Activated CD4-positive, CD25-positive, alpha-beta regulatory T cell (primary cell): ENCODE results near the gene CPT1B.

ENCODE experiments used
- DNase-seq, 4 experiments: peaks; one replicate each; lab custom pipeline; 2025; lab: John Stamatoyannopoulos, UW

CPT1B gene

DNA sequence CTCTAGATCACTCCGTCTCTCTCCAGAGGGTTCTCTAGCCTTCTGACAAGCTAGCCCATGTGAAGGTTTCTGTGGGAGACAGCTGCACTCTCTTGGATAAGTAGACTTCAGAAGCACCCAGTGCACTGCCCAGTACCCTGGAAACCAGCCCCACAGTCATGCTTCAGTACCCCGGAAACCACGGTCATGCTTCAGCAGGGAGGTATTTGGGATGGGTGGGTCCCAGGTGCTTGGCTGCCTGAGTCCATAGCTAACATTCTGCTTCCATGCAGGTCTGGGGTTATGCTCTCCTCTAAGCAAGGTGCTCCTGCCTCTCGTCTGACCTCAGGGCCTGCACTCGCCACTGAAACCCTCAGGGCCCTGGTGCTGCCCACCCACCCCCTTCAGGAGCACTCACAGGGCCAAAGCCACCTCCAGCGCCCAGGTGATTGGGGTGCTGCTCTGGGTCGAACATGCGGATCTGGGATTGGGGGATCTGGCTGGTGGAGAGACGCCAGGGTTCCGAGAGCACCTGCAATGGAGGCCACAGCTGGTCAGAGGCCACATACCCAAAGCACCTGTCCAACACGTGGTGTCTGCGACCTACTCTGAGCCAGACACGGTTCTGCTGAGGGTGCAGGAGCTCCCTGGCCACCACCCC, 8.2 kb downstream of the CPT1B start:
- DNase-seq = no peak

DNA sequence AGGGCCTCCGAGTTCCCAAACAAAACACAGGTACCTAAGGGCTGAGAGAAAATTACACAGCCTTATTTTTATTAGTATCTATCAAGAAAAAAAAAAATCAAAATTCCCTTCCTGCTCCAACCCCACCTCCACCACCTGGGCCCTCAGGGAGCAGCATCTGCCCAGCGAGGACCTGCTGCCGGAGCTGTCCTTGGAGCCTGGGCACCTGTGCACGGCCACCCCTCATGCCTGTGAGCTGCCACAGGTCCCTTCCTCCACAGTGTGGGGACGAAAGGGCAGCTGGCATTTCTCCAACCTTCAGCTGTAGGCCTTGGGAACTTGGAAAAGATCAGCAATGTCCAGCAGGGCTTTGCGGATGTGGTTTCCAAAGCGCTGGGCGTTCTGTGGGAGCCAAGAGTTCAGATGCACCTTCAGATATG, 9.2 kb downstream of the CPT1B start:
- DNase-seq = no peak

- DNase-seq = no peak
Observed at GRCh38 chr22:50568626-50569025, 9.6 kb downstream of the CPT1B start.

DNA sequence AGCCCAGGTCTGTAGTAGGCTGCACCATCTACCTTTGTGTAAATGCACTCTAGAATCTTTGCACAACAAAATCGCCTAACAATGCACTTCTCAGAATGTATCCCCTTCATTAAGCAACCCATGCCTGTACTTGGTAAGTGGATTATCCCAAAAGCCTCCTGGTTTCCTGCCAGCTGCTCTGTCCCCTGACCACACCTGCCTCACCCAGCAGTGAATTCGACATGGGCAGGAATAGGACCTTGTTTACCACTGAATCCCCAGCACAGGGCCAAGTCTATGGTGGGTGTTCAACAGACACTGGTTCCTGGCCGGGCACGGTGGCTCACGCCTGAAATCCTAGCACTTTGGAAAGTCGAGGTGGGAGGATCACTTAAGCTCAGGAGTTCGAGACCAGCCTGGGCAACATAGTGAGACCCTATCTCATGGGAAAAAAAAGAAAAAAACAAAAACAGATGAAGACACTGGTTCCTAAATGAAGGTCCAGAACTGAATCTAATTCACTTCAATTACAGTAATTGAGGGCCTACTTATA, 10.4 kb downstream of the CPT1B start:
- no peak for DNase-seq

DNA sequence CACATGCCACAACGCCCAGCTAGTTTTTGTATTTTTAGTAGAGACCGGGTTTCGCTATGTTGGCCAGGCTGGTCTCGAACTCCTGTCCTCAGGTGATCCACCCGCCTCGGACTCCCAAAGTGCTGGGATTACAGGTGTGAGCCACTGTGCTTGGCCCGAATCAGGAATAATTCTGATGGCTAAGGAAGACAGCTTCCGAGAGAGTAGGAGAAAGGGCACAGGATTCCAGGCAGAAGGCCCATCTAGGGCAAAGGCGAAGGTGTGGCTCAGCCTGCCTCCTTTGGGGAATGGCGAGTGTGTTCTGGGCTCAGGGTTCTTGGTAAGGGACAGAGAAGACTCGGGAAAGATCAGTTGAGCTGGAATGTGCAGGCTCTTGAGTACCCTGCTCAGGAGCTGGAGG, 13.9 kb downstream of the CPT1B start:
- DNase-seq = no peak

- no peak for DNase-seq
Observed at GRCh38 chr22:50563413-50564160, 14.6 kb downstream of the CPT1B start.

- peak; percentile 94 to 97 (median 95) for DNase-seq
Observed at GRCh38 chr22:50562523-50563412, 15.5 kb downstream of the CPT1B start, which contains the start of gene SYCE3. SYCE3 (minus strand) TSS chr22:50562919; CDS start chr22:50556405, 6,514 bp downstream.

DNA sequence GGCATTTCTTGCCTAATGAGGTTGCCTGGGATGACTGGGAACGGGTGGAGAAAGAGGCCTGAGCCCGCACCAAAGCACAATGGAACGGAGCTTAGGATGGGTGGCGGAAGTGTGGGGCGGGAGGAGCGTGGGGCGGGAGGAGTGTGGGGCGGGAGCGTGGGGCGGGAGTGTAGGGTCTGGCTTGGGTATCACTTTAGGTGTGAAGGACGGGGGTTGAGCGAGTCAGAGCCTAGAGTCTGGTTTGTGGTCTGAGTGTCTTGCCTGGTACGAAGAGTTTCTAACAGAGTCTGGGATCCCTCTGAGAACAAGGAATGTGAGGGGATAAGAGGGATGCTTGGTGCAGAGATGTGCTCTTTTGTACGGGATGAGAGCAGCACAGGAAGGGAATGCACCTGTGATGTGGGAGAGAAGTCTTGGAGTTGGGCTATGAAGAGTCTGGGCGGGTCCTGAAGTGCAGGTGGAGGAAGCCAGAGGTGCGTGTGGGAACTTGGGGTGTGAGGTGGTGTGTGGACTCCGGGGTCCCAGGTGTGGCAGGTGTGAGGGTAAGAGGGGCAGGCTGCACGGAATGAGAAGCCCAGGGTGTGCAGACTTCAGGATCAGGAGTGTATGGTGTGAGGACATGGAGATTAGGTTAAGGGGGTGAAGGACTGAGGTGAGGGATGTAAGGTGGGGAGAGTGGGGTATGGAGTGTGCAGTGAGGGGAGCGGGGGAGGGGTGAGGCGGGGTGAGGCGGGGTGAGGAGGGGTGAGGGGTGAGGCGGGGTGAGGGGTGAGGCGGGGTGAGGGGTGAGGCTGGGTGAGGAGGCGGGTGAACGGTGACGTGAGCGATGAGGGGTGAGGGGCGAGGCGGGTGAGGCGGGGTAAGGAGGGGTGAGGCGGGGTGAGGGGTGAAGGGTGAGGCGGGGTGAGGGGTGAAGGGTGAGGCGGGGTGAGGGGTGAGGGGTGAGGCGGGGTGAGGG, 16.5 kb downstream of the CPT1B start:
- DNase-seq = no peak

DNA sequence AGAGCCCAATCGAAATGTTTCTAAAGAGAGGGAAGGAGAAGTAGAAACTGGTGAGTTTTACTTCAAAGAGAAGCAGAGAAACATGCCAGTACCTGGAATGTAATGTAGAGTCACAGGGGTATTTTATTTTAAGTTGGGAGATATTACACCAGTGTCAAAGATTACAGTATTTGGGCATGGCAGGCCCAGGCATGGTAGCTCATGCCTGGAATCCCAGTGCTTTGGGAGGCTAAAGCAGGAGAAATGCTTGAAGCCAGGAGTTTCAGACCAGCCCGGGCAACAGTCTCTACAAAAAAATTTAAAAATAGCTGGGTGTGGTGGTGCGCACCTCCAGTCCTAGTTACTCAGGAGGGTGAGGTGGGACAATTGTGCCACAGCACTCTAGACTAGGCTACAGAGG, 18.2 kb downstream of the CPT1B start:
- no peak for DNase-seq

DNA sequence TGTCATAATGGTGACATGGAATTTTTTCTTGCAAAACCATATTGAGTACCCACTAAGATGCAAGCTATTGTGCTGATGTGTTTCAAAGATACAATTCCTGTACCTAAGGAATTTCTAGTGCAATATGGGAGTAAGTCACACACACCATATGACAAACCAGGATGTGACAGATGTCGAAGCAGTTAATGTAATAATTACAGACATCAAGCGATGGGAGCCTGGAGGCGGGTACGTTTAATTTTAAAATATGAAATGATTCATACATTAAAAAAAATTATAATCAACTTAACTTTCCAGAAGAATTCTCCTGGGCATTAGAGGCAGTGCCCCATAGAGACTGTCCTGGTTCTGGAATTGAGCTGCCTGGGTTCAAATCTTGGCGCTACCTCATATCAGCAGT, 21.5 kb downstream of the CPT1B start:
- DNase-seq = no peak

GRCh38 chr22:50553310-50553709, 24.9 kb downstream of the CPT1B start:
- no peak for DNase-seq

DNA sequence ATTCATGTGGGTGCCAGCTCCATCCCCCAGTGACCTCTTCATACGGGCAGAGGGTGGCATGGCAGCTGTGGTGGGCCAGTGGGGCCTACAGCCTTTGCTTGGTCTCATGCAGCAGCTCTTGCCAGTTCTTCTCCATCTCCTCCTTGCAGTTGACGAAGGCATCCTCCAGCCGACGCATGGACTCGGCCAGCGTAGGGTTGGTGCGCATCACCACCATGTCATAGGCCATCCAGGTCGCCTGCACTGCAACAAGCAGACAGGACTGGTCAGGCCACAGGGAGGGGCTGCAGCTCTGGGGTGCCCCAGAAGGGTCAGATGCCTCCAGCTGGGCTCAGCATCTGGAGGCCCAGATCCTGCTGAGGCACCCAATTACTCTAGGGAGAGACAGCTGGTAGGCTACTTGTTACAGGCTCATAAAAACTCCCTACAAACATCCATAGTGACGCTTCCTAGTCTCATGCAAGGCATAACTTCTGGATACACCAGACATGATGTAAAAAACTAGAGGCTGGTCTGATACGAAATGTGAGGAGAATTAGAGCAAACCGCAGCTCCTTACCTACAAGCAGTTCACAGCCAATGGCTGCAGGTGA, 27.0 kb downstream of the CPT1B start:
- no peak for DNase-seq

DNA sequence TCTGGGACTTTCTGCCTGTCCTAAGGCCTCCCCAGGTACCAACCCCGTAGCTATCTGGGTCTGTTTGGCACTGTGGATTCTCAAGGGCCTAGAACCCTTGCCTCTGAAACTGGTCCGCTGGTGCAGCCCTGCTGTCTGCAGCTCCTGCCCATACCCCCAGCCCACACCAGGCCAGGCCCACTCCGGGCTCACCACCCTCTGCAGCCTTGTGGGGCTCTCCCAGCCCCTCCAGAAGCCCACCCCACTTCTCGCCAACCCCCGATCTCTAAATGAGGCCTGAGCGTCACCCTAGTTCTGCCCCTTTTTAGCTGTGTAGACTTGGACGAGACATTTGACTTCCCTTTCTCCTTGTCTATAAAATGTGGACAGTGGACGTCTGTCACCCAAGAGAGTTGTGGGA, 27.8 kb downstream of the CPT1B start:
- no peak for DNase-seq

DNA sequence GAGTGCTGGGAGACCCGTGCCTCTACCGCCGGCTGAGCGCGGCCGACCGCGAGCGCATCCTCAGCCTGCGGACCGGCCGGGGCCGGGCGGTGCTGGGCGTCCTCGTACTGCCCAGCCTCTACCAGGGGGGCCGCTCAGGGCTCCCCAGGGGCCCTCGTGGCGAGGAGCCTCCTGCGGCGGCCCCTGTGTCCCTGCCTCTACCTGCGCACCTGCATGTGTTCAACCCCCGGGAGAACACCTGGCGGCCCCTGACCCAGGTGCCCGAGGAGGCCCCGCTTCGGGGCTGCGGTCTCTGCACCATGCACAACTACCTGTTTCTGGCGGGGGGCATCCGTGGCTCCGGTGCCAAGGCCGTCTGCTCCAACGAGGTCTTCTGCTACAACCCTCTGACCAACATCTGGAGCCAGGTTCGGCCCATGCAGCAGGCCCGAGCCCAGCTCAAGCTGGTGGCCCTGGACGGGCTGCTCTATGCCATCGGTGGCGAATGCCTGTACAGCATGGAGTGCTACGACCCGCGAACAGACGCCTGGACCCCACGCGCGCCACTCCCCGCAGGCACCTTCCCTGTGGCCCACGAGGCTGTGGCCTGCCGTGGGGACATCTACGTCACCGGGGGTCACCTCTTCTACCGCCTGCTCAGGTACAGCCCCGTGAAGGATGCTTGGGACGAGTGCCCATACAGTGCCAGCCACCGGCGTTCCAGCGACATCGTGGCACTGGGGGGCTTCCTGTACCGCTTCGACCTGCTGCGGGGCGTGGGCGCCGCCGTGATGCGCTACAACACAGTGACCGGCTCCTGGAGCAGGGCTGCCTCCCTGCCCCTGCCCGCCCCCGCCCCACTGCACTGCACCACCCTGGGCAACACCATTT, 29.1 kb downstream of the CPT1B start:
- no peak for DNase-seq

GRCh38 chr22:50548040-50548920, 29.9 kb downstream of the CPT1B start:
- DNase-seq = peak in 2 of 4 experiments; percentile 56 to 62

DNA sequence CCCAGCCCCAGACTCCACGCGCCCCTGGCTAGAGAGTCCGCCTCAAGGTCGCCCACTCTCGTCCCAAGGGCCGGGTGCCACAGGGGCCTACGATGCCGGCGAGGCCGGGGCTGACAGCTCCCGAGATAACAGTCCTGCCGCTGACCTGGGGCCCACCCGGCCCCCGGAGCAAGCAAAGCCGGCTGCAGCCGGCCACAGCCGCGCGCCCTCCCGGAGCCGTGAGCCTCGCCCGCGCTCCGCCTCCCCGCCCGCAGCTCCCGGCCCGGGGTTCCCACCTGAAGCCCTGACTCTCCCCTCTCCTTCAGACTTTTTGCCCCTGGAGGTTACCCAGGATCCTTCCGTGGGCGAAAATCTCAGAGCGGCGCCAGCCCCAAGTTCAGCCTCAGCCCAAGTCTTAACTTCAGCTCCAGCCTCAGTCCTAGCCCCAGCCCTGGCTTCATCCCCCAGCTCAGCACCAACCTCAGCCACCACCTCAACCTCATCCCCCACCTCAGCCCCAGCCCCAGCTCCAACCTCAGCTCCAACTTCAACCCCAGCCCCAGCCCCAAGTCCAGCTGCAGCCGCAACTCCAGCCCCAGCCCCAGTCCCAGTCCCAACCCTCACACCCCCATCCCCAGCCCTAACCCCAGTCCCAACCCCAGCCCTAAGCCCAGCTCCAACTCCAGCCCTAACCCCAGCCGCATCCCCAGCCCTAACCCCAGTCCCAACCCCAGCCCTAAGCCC, 30.8 kb downstream of the CPT1B start:
- no peak for DNase-seq

DNA sequence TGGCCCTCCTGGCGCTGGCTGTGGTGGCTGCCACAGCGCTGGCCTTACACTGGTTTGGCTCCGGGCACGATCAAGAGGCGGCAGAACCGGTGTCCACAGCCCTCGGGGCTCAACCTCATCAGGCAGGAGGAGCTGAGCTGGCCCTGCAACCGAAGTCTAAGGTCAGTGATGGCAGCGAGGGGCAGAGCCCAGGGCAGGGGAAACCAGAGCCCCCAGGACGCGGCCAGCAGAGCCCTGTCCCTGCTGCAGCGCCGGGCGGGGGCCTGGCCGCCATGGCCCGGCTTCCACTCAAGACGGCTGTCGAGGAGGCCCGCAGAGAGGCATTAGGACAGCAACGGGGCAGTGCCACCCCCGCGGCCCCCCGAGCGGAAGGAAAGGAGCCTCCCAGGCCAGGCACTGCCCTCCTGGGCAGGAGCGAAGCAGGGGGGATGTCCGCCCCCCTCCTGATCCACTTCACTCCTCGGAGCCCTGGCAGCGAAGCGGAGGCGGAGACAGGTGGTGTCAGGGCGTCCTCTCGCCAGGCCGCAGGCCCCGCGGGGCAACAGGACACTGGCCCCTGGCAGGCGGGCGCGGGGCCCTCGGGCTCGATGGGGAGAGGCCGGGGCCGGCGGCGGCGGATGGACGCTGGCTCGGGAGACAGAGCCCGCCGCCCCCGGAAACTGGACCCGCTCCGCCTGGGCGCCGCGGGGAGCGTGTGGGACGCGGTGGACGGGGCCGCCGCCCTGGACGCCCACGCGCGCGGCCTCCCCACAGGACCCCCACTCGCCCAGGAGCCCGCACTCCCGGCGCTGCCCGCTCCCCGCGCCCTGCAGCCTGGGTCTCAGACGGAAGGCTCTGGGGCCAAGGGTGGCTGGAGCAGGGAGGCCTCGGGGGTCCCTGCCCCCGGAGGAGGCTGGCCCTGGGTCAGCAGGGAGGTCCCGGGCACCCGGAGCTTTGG, 31.6 kb downstream of the CPT1B start:
- no peak for DNase-seq
